IPS DF 6.9 (cell line): ENCODE measurements around the gene RING1.

Experiments used
- DNase-seq: peaks from one replicate; pipeline ENCODE4 v3.0.0-alpha.2; 2013; ENCODE audit warnings: low read depth, low spot score
- H3K27ac ChIP-seq: one replicate; pipeline ENCODE4 v1.5.1; 2013; ENCODE audit warnings: low read length, control low read depth
- H3K27me3 ChIP-seq: 2 replicates; pipeline ENCODE4 v1.6.1; 2013; ENCODE audit warnings: mild to moderate bottlenecking, low read length; ENCODE audit not compliant: control insufficient read depth, insufficient read depth
- H3K36me3 ChIP-seq: 2 replicates; pipeline ENCODE4 v1.6.1; 2013; ENCODE audit warnings: low read length; ENCODE audit not compliant: control insufficient read depth, insufficient read depth
- H3K4me1 ChIP-seq: 2 replicates; pipeline ENCODE4 v1.6.1; 2013; ENCODE audit warnings: low read length; ENCODE audit not compliant: control insufficient read depth, insufficient read depth
- H3K4me3 ChIP-seq: 2 replicates; pipeline ENCODE4 v1.5.1; 2013; ENCODE audit warnings: mild to moderate bottlenecking, low read length
- H3K9me3 ChIP-seq: 2 replicates; pipeline ENCODE4 v1.6.1; 2013; ENCODE audit warnings: low read length, inconsistent platforms; ENCODE audit not compliant: control insufficient read depth, insufficient read depth
- WGBS: extraction: QIAGEN DNeasy Blood & Tissue Kit; methylation state at CpG from one replicate; pipeline ENCODE4 v1.1.7; 2013; ENCODE audit warnings: mixed read lengths, missing lambda C conversion rate; ENCODE audit not compliant: insufficient read length, insufficient coverage; 5-methylcytosine and 5-hydroxymethylcytosine counted together

The RING1 gene

DNA sequence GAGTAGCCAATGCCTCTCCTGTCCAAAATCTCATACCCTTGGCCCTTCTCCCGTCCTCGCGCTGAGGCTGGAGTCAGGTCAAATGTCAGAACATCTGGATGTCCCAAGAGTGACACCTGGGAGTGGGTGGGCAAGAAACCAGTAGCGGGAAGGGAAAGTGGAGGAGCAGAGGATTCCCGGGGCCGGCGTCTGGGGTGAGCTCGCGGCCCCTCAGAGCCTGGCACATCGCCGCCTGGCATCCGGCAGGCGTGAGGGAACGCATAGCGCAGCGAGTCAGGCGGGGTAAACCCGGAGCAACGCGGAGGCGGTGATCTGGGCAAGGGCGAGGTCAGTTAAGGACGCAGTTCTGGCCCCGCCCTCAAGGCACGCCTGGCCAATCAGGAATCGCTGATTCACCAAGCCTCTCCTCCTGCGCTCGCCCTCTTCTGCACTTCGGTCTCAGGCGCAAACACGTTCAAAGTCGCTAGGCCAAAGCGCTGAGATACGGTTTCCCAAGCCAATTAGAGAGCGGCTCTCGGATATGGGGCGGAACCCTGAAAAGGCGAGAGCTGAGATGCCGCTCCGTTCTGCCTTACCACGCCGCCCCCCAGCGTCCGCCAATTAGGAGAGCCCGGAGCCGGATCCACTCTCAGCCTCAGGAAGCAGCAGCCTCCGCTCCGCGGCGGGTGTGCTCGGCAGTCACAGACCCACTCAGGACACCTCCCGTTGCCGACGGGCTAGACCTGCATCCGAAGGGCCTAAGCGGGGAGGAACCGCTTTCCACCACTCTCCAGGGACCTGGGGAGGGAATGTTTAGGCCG lies 40.8 kb downstream of the RING1 start:
- no peak overlapping the region for H3K27ac ChIP-seq
- peak overlapping the region; percentile 47; the same call in 1 of the 2 replicates for H3K4me3 ChIP-seq
- WGBS, result no CpG with 5 or more reads among the region's 58 CpGs
- H3K36me3 ChIP-seq, result no peaks in the 10 kb centered on the region
- H3K4me1 ChIP-seq, result 0 out of 2 replicates have a peak, but pooled peaks cover 2% of the 10 kb centered on the region
- H3K9me3 ChIP-seq, result no peaks in the 10 kb centered on the region
- H3K27me3 ChIP-seq, result no peaks in the 10 kb centered on the region; the same call in 1 of the 2 replicates
- peak; percentile 97 for DNase-seq

DNA sequence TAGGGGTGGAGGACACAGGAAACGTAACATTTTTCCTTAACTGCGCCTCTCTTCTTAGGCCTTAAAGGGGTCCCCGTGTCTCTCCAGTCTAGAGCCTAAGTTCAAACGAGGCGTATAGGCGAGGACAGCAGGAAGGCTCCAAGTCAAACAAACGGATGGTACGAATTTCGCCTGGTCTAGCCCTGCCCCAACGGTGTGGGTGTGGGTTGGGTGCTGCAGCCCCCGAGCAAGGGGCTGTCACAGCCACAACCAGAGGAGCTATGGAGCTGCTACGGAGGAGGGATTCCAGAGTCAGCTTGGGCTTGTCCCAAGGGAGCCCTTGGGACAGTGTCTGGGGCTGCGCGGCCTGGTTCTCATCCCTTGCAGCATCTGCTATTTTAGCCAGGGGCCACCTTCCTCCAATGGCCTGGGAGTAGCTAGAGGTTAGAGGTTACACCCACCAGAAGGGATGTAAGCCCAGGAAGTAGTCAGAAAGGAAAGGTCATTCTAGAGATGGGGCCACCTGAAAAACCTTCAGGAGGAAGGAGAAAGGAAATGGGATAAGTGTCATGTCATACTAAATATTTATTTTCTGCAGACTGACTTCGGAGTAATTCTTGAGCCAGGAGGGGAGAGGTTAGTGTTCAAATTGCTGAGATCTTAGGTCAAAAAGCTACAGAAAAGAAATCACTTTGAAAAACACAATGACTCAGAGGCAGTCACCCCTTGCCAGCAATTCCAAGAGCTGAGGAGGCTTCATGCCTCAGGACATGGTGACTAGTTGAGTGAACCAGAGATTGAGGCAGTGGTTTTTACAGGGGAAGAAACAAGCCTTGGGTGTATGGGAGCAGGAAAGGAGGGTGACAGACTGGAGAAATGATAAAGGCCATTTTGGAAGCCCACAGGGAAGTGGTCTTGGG lies 41.7 kb downstream of the RING1 start:
- H3K27ac ChIP-seq, result no peak overlapping the region
- 0 out of 2 replicates have a peak, but pooled peaks cover 2% of the 10 kb centered on the region for H3K4me1 ChIP-seq
- no CpG with 5 or more reads among the region's 15 CpGs for WGBS
- H3K4me3 ChIP-seq, result peak overlapping the region; percentile 47; the same call in 1 of the 2 replicates
- H3K27me3 ChIP-seq, result no peaks in the 10 kb centered on the region; the same call in 1 of the 2 replicates
- no peak for DNase-seq
- H3K36me3 ChIP-seq, result no peaks in the 10 kb centered on the region
- no peaks in the 10 kb centered on the region for H3K9me3 ChIP-seq

DNA sequence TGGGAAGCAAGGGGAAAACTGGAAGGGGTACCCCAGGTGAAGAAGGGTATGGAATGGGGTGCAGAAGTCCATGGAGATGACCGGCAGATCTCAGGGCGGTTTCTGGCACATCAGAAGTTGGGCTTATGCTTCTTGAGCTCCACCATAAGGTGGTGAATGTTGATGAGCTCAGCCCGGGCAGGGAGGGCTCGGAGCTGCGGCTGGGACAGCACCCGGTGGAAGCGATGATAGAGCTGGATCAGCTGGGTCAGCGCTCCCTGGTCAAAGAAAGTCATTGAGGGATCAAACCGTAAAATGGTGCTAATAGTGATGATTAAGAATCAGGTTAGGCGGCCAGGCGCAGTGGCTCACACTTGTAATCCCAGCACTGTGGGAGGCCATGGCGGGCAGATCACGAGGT lies 42.4 kb downstream of the RING1 start:
- Histone ChIP-seq H3K4me3 (no peak overlapping the region), H3K4me1 (0 out of 2 replicates have a peak, but pooled peaks cover 2% of the 10 kb centered on the region), H3K27me3 (no peaks in the 10 kb centered on the region; the same call in 1 of the 2 replicates), H3K27ac (no peak overlapping the region), H3K36me3 (no peaks in the 10 kb centered on the region), H3K9me3 (no peaks in the 10 kb centered on the region)
- no CpG with 5 or more reads among the region's 13 CpGs for whole genome bisulfite sequencing
- no peak for DNase-seq

DNA sequence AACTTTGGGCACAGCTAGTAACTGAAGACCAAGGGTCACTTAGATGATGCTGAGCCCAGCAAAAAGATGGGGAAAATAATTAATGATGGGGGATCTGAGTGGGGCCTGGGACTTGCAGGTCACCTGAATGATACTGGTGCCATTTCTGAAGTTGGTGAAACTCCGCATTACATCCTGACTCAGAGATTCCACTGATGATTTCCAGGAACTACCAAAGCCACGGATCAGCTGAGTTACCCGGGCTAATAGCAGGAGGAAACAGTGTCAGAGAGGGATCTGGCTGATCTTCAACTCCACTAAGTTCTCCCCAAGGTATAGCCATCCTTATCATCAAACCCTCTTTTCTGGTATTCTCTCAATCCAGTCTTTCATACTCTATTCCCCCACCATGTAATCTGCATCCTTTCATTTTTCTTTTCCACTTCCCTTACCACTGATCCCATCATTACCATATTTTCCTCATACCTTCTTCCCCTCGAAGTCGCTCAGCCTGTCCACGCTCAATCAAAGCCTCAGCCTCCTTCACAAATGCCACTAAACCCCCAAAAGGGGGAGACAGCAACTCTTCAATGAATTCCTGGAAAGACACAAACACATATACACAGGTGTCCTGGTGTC lies 43.2 kb downstream of the RING1 start:
- no peaks in the 10 kb centered on the region for H3K36me3 ChIP-seq
- WGBS, result 100% methylated on average over 3 of the region's 6 CpGs
- no peaks in the 10 kb centered on the region for H3K9me3 ChIP-seq
- DNase-seq, result no peak
- no peaks in the 10 kb centered on the region; the same call in 1 of the 2 replicates for H3K27me3 ChIP-seq
- 0 out of 2 replicates have a peak, but pooled peaks cover 2% of the 10 kb centered on the region for H3K4me1 ChIP-seq
- no peak overlapping the region for H3K27ac ChIP-seq
- H3K4me3 ChIP-seq, result no peak overlapping the region

DNA sequence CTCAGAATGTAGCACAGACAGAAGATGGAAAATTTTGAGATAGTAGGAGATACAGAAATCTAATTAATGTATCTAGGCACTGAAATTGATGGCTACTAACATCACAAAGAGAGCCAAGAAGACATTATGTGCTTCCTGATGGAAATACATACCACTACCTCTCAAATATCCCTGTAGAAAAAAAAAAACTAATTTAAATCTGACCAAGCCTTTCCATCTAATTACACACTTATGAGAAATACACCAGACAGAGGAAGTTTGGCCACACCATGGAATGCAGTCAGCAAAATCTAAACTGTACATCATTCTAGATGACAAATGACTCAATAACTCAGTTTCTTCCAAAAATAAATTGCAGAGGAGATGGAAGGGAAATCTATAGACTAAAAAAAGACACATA lies 44.5 kb downstream of the RING1 start:
- Histone ChIP-seq H3K27me3 (no peaks in the 10 kb centered on the region), H3K27ac (no peak overlapping the region), H3K4me1 (0 out of 2 replicates have a peak, but pooled peaks cover 2% of the 10 kb centered on the region), H3K4me3 (no peak overlapping the region), H3K36me3 (no peaks in the 10 kb centered on the region), H3K9me3 (no peaks in the 10 kb centered on the region)
- DNase-seq, result no peak

DNA sequence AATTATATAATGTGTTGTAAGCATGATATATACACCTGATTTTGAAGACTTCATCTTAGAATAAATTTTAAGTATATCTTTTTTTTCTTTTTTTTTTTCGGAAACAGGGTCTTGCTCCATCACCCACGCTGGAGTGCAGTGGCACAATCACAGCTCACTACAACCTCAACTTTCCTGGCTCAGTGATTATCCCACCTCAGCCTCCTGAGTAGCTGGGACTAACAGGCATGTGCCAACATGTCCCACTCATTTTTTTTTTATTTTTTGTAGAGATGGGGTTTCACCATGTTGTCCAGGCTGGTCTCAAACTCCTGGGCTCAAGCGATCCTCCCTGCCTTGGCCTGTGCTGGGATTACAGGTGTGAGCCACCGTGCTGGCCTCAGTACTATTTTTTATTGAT lies 46.3 kb downstream of the RING1 start:
- no peak overlapping the region for H3K4me3 ChIP-seq
- H3K27me3 ChIP-seq, result no peaks in the 10 kb centered on the region
- 0 out of 2 replicates have a peak, but pooled peaks cover 2% of the 10 kb centered on the region for H3K4me1 ChIP-seq
- no peak overlapping the region for H3K27ac ChIP-seq
- no peaks in the 10 kb centered on the region for H3K9me3 ChIP-seq
- DNase-seq, result no peak
- no CpG with 5 or more reads among the region's 4 CpGs for WGBS
- no peaks in the 10 kb centered on the region for H3K36me3 ChIP-seq

DNA sequence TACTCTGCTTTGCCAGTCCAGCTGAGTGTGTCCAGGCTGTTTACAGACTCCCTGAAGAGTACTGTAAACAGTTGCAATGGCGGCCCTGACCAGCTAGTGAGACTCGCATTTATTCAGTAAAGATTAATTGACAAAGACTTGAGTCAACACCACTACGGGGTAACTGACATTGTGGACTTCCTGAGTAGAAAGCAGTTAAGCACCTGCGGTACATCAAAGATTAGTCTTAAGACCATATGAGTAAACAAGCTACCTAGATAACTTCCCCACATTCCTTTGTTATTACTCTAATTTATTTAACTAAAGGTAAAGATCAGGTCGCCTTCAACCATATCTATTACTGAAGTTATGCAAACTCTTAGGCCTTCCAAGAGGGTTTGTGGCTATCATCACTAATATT lies 50.7 kb downstream of the RING1 start:
- WGBS, result no CpG with 5 or more reads among the region's 5 CpGs
- DNase-seq, result no peak

More for the DNA sequence above, 50.7 kb downstream of the RING1 start:
- Histone ChIP-seq H3K9me3 (no peaks in the 10 kb centered on the region), H3K27me3 (no peaks in the 10 kb centered on the region), H3K36me3 (no peaks in the 10 kb centered on the region; the same call in 1 of the 2 replicates), H3K27ac (no peak overlapping the region), H3K4me3 (no peak overlapping the region), H3K4me1 (no peaks in the 10 kb centered on the region)
